NCI-H2196 treated with DMSO at 0.1 percent for 48 hours (cell line): ENCODE data around the gene CCDC69.

ENCODE experiments used
- DNase-seq: peaks from one replicate; lab custom pipeline; 2025; ENCODE audit not compliant: unreplicated experiment; lab: John Stamatoyannopoulos, UW

CCDC69 gene

DNA sequence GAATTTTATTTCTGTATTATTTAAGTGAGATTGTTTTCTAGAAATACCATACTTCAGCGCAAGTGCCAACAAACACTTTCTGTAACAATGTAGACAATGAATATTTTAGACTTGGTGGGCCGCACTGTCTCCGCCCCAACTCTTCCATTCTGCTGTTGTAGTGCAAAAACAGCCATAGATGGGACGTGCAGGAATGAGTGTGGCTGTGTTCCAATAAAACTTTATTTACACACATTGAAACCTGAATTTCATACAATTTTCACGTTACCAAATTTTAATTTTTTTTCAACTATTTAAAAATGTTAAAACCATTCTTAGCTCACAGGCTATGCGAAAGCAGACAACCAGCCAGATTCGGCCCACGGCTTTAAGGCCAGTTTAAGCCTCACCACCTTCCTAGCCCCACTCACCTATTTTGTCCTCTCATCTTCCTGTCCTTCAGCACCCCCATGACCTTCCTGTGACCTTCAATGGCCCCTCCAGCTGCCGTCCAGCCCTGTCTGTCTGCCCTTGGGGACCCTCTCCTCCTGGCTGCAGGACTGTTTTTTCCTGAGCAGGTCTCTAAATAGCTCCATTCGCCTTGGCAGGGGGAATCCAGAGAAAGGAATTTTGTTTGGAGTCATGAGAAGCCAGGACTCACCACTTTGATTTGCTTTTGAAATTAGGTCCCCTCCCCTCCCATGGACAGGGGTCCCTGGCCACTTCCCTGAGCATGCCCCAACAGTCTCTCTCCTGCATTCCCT lies 55.1 kb downstream of the CCDC69 start:
- DNase-seq, result no peak

DNA sequence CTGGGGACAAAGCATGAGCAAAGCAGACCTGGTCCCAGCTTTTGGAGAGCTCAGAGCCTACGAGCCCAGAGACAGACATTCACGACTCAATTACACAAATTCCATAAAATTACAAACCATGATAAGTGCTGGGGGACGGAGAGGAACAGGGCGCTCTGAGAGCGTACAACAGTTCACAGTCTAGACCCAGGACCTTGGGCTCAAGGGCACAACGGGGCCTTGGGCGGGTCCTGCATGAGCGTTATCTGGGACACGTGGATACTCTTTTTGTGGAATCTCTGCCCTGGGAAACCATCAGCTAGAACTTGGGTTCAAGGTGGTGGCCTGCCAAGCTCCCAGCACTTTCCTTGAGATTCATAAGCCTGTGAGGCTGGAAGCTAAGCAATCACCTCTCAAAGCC lies 56.9 kb downstream of the CCDC69 start:
- no peak for DNase-seq

DNA sequence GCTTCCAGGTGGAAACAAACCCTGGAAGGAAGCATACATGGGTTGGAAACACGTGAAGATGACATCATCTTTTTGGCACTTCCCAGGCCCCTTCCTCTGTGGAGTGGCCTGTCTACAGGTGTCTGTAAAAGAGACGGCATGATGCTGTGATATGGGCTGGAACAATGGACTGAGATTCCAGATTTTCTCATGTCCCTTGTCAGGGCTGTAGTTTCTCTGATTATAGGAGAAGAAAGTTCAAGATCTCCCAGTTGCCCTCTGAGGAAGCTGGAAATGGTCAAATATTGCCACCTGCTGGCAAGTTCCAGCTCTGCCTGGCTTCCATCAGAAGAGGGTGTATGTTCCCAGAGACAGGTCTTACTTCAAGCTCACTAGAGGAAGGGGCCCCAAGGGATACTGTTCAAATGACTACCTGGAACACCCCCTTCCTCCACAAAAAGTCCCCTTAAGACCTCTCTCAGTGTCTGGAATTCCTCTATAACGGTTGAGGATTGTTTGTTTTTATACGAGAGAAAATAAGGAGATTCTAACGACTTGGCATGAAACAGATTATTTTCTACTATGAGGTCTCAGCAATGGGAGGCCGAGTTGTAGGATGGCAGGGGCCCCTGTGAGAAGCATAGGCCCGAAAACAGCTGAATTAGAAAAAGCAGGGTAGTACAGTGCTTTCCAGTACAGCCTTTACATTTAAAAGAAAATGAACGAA lies 59.1 kb downstream of the CCDC69 start:
- peak; percentile 29 for DNase-seq

DNA sequence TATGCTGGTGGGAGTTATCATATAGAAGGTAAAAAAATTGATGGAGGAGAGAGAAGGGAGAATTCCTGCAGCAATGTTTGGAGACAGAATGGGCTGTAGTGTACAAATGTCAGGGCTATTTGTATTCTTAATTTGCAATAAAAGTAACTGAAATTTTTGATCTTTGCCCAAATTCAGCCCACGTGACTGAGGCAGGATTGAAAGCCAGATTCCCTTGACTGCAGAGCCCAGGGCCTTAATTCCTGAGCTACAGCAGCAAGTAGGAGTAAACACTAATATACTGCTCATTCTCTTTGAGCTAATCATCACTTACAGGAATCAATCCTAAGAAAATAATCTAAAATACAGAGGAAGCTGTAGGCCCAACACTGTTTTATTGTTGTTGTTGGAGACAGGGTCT lies 61.1 kb downstream of the CCDC69 start:
- DNase-seq, result no peak

DNA sequence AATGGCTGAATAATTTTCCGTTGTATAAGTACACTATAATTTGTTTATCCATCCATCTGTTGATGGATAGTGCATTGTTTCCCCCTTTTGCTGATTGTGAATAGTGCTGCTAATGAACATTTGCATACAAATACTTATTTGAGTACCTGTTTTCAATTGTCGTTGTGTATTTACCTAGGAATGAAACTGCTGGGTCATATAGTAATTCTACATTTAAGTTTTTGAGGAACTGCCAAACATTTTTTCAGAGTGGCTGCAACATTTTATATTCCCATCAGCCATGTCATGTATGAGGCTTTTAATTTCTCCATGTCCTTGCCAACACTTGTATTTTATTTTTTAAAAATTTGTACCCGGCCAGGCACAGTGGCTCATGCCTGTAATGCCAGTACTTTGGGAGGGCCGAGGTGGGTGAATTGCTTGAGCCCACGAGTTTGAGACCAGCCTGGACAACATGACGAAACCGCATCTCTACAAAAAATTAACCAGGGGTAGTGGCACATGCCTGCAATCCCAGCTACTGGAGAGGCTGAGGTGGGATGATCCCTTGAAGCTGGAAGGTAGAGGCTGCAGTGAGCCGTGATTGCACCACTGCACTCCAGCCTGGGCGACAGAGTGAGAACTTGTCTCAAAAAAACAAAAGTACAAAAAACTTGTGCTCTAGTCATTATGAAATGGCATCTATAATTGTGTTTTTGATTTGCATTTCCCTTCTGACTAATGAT lies 64.1 kb downstream of the CCDC69 start:
- DNase-seq, result no peak

- no peak for DNase-seq
These were observed 65.6 kb downstream of the CCDC69 start for GRCh38 chr5:151158287-151158661.

GRCh38 chr5:151157426-151158286 lies 66.2 kb downstream of the CCDC69 start, which contains the start of gene ANXA6:
ANXA6 (minus strand) TSS chr5:151157779; CDS start chr5:151147901, 9,878 bp downstream.
- DNase-seq, result peak; percentile 55

GRCh38 chr5:151156507-151157420 lies 67.1 kb downstream of the CCDC69 start:
- DNase-seq, result no peak

- no peak for DNase-seq
These were observed 68.0 kb downstream of the CCDC69 start for GRCh38 chr5:151155775-151156506.

DNA sequence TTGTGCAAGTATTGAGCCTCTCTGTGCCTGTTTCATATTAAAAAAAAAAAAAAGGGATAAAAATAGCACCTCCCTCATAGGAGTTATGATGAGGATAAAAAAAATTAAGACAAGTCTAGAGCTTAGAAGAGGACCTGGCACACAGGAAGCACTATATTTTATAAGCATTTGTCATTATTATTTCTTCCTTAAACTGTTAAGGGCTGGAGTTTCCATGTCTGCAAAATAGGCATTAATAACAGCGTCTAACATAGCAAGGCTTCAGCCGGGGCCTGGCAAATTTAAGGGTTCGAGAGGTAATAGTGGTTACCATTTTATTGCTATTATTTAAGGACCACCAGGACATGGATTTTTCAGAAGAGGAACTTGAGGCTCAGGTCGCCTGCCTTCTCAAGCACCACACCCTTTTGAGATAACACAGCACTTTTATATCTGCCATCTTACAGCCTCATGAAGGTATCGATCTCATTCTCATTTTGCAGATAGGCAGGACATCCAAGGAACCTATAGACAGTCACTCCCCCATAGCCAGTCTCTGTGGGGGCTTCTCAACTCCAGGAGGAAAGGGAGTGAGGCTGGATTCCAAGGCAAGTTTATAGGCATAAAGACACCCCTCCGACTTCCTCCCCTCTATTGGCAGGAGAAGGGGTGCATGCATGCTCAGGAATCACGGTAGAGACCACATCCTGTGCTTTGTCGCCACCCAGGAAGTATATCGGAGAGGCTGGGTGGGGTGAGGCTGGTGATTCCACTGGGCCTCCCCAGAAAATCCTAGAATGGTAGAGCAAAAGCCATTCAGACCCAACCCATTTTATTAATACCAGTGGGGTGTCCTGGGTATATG lies 68.7 kb downstream of the CCDC69 start:
- no peak for DNase-seq

DNA sequence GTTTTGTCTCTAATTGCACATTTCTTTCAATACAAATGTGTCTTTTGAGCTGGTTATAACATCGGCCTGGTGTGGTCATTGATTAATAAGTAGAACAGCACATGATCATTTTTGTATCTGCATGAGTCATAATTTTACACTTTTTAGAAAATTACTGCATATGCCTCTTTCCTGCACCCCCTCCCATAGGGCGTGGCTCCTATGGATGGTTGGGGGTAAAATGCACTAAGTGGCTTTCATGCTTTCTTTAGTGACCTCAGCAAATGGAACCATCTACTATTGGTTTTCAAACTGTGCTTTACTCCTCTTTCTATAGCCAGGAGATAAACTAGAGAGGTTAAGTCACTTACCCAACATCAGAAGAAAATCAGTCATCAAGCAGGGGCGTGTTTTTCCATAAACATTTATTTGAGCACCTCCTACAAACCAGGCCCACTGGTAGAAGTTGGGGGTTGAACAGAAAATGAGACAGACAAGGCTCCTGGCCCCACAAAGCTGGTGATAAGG lies 70.1 kb downstream of the CCDC69 start:
- no peak for DNase-seq

GRCh38 chr5:151153300-151153699 lies 70.6 kb downstream of the CCDC69 start:
- DNase-seq, result no peak

DNA sequence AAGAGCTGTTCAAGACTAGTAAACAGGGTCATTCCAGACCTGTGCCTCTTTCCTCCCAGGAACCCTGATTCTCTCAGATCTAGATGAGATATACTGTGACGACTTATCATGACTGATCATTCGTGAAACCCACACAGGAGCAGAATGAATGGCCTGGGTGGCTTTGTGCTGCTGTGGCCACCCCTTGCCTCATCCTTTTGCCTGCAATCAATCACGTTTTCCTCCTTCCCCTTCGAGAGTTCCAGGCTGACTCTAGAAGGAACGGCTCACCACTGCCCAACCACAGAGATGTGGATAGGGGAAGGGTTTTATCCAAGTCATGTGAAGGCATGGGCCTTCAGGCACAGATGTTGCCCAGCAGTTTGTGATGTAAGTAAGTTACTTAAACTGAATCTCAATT lies 72.1 kb downstream of the CCDC69 start:
- DNase-seq, result no peak

- DNase-seq, result no peak
These were observed 72.6 kb downstream of the CCDC69 start for GRCh38 chr5:151151263-151151660.

DNA sequence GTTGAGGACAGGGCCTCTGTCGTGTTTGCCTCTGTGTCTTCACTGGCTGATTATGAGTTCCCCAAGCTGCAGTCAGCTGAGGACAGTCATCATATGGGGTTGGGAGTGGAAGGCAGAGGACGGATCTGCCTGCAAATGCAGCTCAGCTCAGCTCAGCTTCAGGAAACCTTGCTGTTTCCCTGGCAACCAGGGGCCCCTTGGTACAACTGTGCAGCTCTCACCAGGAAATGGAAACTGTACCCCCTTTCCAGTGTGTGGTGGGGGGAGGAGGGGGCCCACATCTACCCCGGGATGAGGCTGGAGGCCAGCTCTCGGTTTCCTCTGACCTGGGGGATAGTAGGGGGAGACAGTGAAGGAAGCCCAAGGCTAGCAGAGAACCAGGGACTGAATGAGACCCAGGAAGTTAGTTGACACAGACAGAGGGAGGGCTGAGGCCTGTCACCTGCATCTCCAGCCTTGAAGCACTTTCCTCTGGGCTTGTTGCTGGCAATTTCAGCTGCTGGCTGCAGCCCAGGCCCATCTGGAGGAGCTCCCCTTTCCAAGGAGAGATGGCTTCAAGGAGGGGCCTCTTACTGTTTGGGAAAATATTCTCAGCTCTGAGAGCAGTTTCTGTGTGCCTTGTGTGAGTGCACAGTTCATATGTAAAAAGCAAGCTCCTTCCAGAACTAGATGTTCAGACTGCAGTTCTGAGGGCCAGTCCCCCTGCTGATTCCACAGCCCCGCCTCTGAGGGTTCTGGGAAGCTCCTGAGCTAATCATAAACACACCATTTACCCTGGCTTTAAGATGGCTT lies 73.2 kb downstream of the CCDC69 start:
- DNase-seq, result no peak

- DNase-seq, result no peak
These were observed 75.3 kb downstream of the CCDC69 start for GRCh38 chr5:151148583-151148982.

DNA sequence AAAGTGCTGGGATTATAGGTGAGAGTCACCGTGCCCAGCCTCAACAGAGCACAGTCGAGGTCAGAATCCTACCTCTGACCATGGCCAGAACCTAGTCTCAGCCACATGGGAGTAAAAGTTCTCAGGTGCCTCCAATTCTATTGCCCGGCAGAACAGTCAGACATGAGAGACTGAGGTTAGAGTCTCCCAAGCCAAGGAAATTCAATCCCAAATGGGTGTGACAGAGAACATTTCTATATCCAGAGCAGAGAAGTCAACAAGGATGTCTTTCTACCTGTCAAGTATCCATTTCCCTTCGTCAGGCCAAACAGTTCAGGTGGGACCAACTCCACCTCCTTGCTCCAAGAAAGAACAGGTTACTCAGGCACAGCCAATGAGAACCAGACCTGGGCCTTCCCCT lies 76.9 kb downstream of the CCDC69 start:
- DNase-seq, result no peak
